Stomach (tissue), 19 donors: ENCODE measurements around the gene TRIM38. TPM values are rescaled to one million over a fixed set of nuclear protein-coding genes. Genes with fewer than 3 reads are reported as not detected.

Source experiments
- DNase-seq, 2 donors: peaks; one replicate each; pipeline versions ENCODE4 v3.0.0 to v3.0.0-alpha.2; 2013 to 2019
- H3K27ac ChIP-seq, 5 donors: fragments of 200-600 bp in 4 of 5; sonication (generic) in 4 of 5; one replicate each; pipeline ENCODE4 v1.5.1; 2013 to 2019; ENCODE audit warnings: mild to moderate bottlenecking in 1 of 5, moderate library complexity in 1 of 5
- H3K27me3 ChIP-seq, 3 donors: fragments of 200-600 bp; sonication (generic); one replicate each; pipeline ENCODE4 v1.5.1; 2017 to 2019; ENCODE audit warnings: mixed run types in 1 of 3
- H3K36me3 ChIP-seq, 4 donors: fragments of 200-600 bp; sonication (generic); 1 replicate in 3 of 4; 2 replicates in 1 of 4; pipeline ENCODE4 v1.5.1; 2016 to 2019
- H3K4me1 ChIP-seq, 4 donors: fragments of 200-600 bp; sonication (generic); one replicate each; pipeline ENCODE4 v1.5.1; 2016 to 2019
- H3K4me3 ChIP-seq, 4 donors: fragments of 200-600 bp; sonication (generic) in 3 of 4; one replicate each; pipeline ENCODE4 v1.5.1; 2016 to 2019; ENCODE audit warnings: mild to moderate bottlenecking in 1 of 4
- H3K9me3 ChIP-seq, 4 donors: fragments of 200-600 bp; sonication (generic); one replicate each; pipeline ENCODE4 v1.5.1; 2016 to 2019
- EP300 ChIP-seq: sonication (generic); formaldehyde crosslinking; IDR thresholded peaks from one replicate; pipeline ENCODE4 v1.6.1; 2017; ENCODE audit warnings: antibody characterized with exemption
- POLR2A ChIP-seq, 4 donors: fragments of 450-650 bp; IDR thresholded peaks; one replicate each; pipeline ENCODE4 v1.6.1; 2016; ENCODE audit warnings: antibody characterized with exemption in 4 of 4, control low read depth in 2 of 4, mild to moderate bottlenecking in 1 of 4, moderate library complexity in 1 of 4
- POLR2AphosphoS5 ChIP-seq, 3 donors: sonication (generic); formaldehyde crosslinking; IDR thresholded peaks; one replicate each; pipeline ENCODE4 v1.6.1; 2016; ENCODE audit warnings: antibody characterized with exemption in 3 of 3
- WGBS, 5 donors: extraction: QIAGEN DNeasy Blood & Tissue Kit in 3 of 5; methylation state at CpG; one replicate each; pipeline versions ENCODE4 v1.1.5 to v1.1.7; 2013 to 2018; 5-methylcytosine and 5-hydroxymethylcytosine counted together
- intact Hi-C: fragments of 100-400 bp; cut with DNase I; formaldehyde crosslinking; loops from one replicate; pipeline ENCODE4 v1.15.1; 2023; ENCODE audit warnings: low total_unique reads
- long read RNA-seq, 10 donors: transcript quantifications; one replicate each; lab custom pipeline, GENCODE V29; 2026
- polyA plus RNA-seq, 3 donors: library from polyadenylated mRNA; stranded (reverse); fragments of 200-250 nt; gene quantifications; one replicate each; pipeline ENCODE4 v1.2.3, GENCODE V29; 2013
- total RNA-seq, 5 donors: library from RNA; depleted of rRNA; stranded (reverse); fragments of >200 nt; gene quantifications; one replicate each; pipeline versions ENCODE4 v1.1.0 to v1.2.3, GENCODE V29; 2014 to 2016
- TF ChIP-seq, protein P1 (sequence below), 7 experiments: fragments of 450-650 bp in 4 of 7; fragments of 200-600 bp in 3 of 7; sonication (generic) in 3 of 7; IDR thresholded peaks; one replicate each; pipeline ENCODE4 v1.5.1; 2016 to 2019; ENCODE audit warnings: antibody characterized with exemption in 7 of 7, control low read depth in 2 of 7, mild to moderate bottlenecking in 1 of 7
- donor health status: healthy with polysubstance abuse.
- donor health status: Bipolar disorder and iron deficiency.
- donor health status: healthy.

Gene TRIM38, protein sequence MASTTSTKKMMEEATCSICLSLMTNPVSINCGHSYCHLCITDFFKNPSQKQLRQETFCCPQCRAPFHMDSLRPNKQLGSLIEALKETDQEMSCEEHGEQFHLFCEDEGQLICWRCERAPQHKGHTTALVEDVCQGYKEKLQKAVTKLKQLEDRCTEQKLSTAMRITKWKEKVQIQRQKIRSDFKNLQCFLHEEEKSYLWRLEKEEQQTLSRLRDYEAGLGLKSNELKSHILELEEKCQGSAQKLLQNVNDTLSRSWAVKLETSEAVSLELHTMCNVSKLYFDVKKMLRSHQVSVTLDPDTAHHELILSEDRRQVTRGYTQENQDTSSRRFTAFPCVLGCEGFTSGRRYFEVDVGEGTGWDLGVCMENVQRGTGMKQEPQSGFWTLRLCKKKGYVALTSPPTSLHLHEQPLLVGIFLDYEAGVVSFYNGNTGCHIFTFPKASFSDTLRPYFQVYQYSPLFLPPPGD
- 10 to 100 TPM in 2 of 5 donors, 1 to 10 TPM in 3; 4.1 to 11.3 (median 7.8) TPM for total RNA-seq
- polyA plus RNA-seq = 1 to 10 TPM; 3.7 to 4.4 (median 4.1) TPM
- long read RNA-seq, donor 1, full-length matches to known transcripts = 1 of 1 reads
- long read RNA-seq, donor 1, partial matches to known transcripts = 0 of 1 reads
- long read RNA-seq, donor 1, other reads (novel, unspliced or antisense) = 0 of 1 reads
- long read RNA-seq, donor 2 = 0 reads
- long read RNA-seq, donor 3, full-length matches to known transcripts = 1 of 1 reads
- long read RNA-seq, donor 3, partial matches to known transcripts = 0 of 1 reads
- long read RNA-seq, donor 3, other reads (novel, unspliced or antisense) = 0 of 1 reads
- long read RNA-seq, donor 4 = 0 reads
- long read RNA-seq, donor 5 = 0 reads
- long read RNA-seq, donor 6, full-length matches to known transcripts = 2 of 2 reads
- long read RNA-seq, donor 6, partial matches to known transcripts = 0 of 2 reads
- long read RNA-seq, donor 6, other reads (novel, unspliced or antisense) = 0 of 2 reads
- long read RNA-seq, donor 7, full-length matches to known transcripts = 3 of 3 reads
- long read RNA-seq, donor 7, partial matches to known transcripts = 0 of 3 reads
- long read RNA-seq, donor 7, other reads (novel, unspliced or antisense) = 0 of 3 reads
- long read RNA-seq, donor 8 = 0 reads
- long read RNA-seq, donor 9, full-length matches to known transcripts = 3 of 3 reads
- long read RNA-seq, donor 9, partial matches to known transcripts = 0 of 3 reads
- long read RNA-seq, donor 9, other reads (novel, unspliced or antisense) = 0 of 3 reads
- long read RNA-seq, donor 10 = 0 reads

DNA sequence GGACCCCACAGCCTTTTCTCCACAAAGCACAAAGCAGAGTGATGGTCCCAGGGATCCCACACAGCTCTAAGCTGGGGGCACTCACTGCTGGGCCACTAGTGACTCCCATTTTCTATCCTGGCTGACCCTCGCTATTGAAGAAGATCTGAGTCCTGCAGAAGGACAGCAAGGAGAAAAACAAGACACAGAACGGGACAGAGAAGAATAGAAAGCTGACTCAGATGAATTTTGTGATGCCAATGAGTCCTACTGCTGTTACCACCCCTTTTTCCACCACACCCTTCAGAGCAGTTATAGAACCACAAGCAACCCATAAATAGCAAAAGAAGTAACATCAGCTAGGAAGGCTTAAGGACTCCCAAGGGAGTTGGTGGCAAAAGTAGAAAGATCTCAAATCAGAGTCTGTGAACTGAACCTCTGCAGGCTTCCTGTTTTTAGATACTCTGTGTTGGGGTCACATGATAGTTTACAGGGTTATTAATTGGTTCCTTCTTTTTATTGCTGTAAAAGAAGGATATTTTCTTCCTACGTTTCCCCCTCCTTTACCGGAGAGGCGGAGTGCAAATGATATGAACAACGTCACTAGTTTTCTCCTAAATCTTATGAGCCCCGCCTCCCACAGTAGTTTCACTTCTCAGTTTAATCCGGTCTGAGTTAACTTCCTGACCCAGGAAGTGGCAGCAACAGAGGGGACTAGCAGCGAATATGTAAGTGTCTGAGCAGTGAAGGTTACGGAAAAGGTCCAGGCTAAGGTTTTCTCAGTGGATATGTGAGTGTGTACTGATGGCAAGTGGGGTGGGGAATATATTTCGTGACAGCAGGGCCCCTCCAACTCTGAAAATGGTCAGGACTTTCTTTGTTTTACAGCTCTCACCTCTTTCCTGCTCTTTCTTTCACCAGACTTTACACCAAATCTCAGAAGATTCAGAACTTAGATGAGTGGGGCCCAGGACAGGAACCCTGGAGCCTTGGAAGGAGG is at the start of gene TRIM38:
TRIM38 (plus strand) TSS at position 654 of the 979 bp plus-strand sequence. CDS start 3,721 bp downstream, outside the sequence.
- DNase-seq = peak; percentile 80 to 95
- intact Hi-C loops = no loop called here
- peak within 1 kb of the TSS; percentile 53 to 57 (median 55) for H3K4me3 ChIP-seq
- TF ChIP-seq POLR2A (IDR thresholded peaks at IDR 0.05) (peak in 2 of 4 donors; percentile 65 to 78), POLR2AphosphoS5 (IDR thresholded peaks at IDR 0.05) (peak; percentile 92 to 99 (median 98))
- TF ChIP-seq, protein P1, sequence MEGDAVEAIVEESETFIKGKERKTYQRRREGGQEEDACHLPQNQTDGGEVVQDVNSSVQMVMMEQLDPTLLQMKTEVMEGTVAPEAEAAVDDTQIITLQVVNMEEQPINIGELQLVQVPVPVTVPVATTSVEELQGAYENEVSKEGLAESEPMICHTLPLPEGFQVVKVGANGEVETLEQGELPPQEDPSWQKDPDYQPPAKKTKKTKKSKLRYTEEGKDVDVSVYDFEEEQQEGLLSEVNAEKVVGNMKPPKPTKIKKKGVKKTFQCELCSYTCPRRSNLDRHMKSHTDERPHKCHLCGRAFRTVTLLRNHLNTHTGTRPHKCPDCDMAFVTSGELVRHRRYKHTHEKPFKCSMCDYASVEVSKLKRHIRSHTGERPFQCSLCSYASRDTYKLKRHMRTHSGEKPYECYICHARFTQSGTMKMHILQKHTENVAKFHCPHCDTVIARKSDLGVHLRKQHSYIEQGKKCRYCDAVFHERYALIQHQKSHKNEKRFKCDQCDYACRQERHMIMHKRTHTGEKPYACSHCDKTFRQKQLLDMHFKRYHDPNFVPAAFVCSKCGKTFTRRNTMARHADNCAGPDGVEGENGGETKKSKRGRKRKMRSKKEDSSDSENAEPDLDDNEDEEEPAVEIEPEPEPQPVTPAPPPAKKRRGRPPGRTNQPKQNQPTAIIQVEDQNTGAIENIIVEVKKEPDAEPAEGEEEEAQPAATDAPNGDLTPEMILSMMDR (IDR thresholded peaks at IDR 0.05) = no peak
- no peaks in the 10 kb centered on the region for H3K27me3 ChIP-seq
- H3K9me3 ChIP-seq = peaks cover 0 to 7% (median 0%) of the 10 kb centered on the region in 4 donors
- peaks cover 28 to 54% (median 46%) of the 10 kb centered on the region in 4 donors for H3K4me1 ChIP-seq
- 2 to 7% (median 5%) methylated on average over 11 of the region's 11 CpGs for WGBS, 5 donors
- peaks cover 9 to 26% (median 23%) of the 10 kb centered on the region in 4 donors for H3K36me3 ChIP-seq
- peak within 1 kb of the TSS; percentile 88 to 93 (median 91) for H3K27ac ChIP-seq

- Histone ChIP-seq H3K27me3 (no peaks in the 10 kb centered on the region), H3K4me3 (no peak overlapping the region), H3K27ac (no peak overlapping the region), H3K9me3 (no peaks in the 10 kb centered on the region), H3K36me3 (no peaks in the 10 kb centered on the region), H3K4me1 (no peaks in the 10 kb centered on the region)
- WGBS, 5 donors = 65 to 90% (median 76%) methylated on average over 3 of the region's 3 CpGs
- intact Hi-C loops = no loop called here
- DNase-seq = no peak
- TF ChIP-seq POLR2A (IDR thresholded peaks at IDR 0.05) (no peak), EP300 (no peak), POLR2AphosphoS5 (IDR thresholded peaks at IDR 0.05) (no peak)
- TF ChIP-seq, protein P1 (IDR thresholded peaks at IDR 0.05) = no peak
These were observed 48.9 kb upstream of the TRIM38 start for GRCh38 chr6:25913741-25914140.

- TF ChIP-seq POLR2AphosphoS5 (IDR thresholded peaks at IDR 0.05) (no peak), EP300 (no peak), POLR2A (IDR thresholded peaks at IDR 0.05) (no peak)
- TF ChIP-seq, protein P1 (IDR thresholded peaks at IDR 0.05) = no peak
- Histone ChIP-seq H3K36me3 (no peaks in the 10 kb centered on the region), H3K4me3 (no peak overlapping the region), H3K27me3 (no peaks in the 10 kb centered on the region), H3K27ac (no peak overlapping the region), H3K4me1 (no peaks in the 10 kb centered on the region), H3K9me3 (no peaks in the 10 kb centered on the region)
- 73 to 86% (median 80%) methylated on average over 3 of the region's 3 CpGs for WGBS, 5 donors
- no peak for DNase-seq
- intact Hi-C loops = no loop called here
These were observed 46.3 kb upstream of the TRIM38 start for GRCh38 chr6:25916330-25916729.
